Lower leg skin (tissue), 4 donors: ENCODE data around the gene AKT2. TPM values are rescaled to one million over a fixed set of nuclear protein-coding genes. Genes with fewer than 3 reads are reported as not detected.

ENCODE experiments used
- DNase-seq, 2 donors: peaks; one replicate each; pipeline ENCODE4 v3.0.0-alpha.2; 2019; ENCODE audit warnings: low spot score in 2 of 2
- H3K4me3 ChIP-seq: fragments of 200-600 bp; sonication (generic); 2 replicates; pipeline ENCODE4 v1.5.1; 2017; ENCODE audit warnings: mild to moderate bottlenecking, low read depth; ENCODE audit not compliant: poor library complexity, severe bottlenecking
- POLR2A ChIP-seq, 2 donors: fragments of 450-650 bp; IDR thresholded peaks; one replicate each; pipeline ENCODE4 v1.6.1; 2016 to 2017; ENCODE audit warnings: antibody characterized with exemption in 2 of 2, mild to moderate bottlenecking in 1 of 2, moderate library complexity in 1 of 2
- WGBS, 2 donors: methylation state at CpG; one replicate each; pipeline ENCODE4 v1.1.5; 2018; 5-methylcytosine and 5-hydroxymethylcytosine counted together
- intact Hi-C: fragments of 100-400 bp; cut with DNase I; formaldehyde crosslinking; loops from one replicate; pipeline ENCODE4 v1.15.0; 2023; ENCODE audit warnings: low total_unique reads
- total RNA-seq, 4 donors: library from RNA; depleted of rRNA; stranded (reverse); fragments of >200 nt; gene quantifications; one replicate each; pipeline ENCODE4 v1.1.0, GENCODE V29; 2016
- TF ChIP-seq, protein P1 (sequence below), 3 donors: fragments of 450-650 bp; IDR thresholded peaks; one replicate each; pipeline ENCODE4 v1.5.1; 2016; ENCODE audit warnings: antibody characterized with exemption in 3 of 3, mild to moderate bottlenecking in 3 of 3, moderate library complexity in 2 of 3

AKT2 gene
- total RNA-seq, 4 donors from 2014 or later, result 71.1 to 129 (median 82.2) TPM

DNA sequence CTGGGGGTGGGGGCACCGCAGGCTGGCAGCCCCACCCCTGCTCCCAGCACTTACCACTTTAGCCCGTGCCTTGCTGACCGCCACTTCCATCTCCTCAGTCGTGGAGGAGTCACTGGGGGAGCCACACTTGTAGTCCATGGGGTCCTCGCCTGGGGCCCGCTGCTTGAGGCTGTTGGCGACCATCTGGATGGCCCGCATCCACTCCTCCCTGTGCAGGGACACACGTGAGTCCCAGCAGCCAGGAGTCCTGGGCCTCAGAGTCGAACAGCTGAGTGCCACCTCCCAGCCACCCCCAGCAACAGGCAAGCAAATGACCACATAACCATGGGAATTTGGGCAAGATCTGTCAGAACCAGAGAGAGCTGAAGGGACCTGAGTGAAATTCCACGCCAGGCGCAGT is 42.7 kb downstream of the AKT2 start:
- WGBS, 2 donors, result 88% methylated on average over 12 of the region's 12 CpGs
- no peak overlapping the region for H3K4me3 ChIP-seq
- intact Hi-C loops, result no loop called here
- TF ChIP-seq POLR2A (IDR thresholded peaks at IDR 0.05), result no peak
- TF ChIP-seq, protein P1, sequence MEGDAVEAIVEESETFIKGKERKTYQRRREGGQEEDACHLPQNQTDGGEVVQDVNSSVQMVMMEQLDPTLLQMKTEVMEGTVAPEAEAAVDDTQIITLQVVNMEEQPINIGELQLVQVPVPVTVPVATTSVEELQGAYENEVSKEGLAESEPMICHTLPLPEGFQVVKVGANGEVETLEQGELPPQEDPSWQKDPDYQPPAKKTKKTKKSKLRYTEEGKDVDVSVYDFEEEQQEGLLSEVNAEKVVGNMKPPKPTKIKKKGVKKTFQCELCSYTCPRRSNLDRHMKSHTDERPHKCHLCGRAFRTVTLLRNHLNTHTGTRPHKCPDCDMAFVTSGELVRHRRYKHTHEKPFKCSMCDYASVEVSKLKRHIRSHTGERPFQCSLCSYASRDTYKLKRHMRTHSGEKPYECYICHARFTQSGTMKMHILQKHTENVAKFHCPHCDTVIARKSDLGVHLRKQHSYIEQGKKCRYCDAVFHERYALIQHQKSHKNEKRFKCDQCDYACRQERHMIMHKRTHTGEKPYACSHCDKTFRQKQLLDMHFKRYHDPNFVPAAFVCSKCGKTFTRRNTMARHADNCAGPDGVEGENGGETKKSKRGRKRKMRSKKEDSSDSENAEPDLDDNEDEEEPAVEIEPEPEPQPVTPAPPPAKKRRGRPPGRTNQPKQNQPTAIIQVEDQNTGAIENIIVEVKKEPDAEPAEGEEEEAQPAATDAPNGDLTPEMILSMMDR (IDR thresholded peaks at IDR 0.05), result no peak
- no peak for DNase-seq

GRCh38 chr19:40241809-40242384 is 43.2 kb downstream of the AKT2 start:
- no peak for TF ChIP-seq POLR2A (IDR thresholded peaks at IDR 0.05)
- TF ChIP-seq, protein P1 (IDR thresholded peaks at IDR 0.05), result no peak
- intact Hi-C loops, result no loop called here
- WGBS, 2 donors, result 63 to 75% methylated on average over 21 of the region's 21 CpGs
- no peak overlapping the region for H3K4me3 ChIP-seq
- DNase-seq, result no peak

- H3K4me3 ChIP-seq, result no peak overlapping the region
- TF ChIP-seq POLR2A (IDR thresholded peaks at IDR 0.05), result no peak
- TF ChIP-seq, protein P1 (IDR thresholded peaks at IDR 0.05), result no peak
- intact Hi-C loops, result no loop called here
- WGBS, 2 donors, result 88 to 91% methylated on average over 11 to 12 of the region's 12 CpGs
- no peak for DNase-seq
Observed at GRCh38 chr19:40241125-40241808, 43.9 kb downstream of the AKT2 start.

- no peak overlapping the region for H3K4me3 ChIP-seq
- intact Hi-C loops, result no loop called here
- TF ChIP-seq, protein P1 (IDR thresholded peaks at IDR 0.05), result no peak
- TF ChIP-seq POLR2A (IDR thresholded peaks at IDR 0.05), result no peak
- WGBS, 2 donors, result 83 to 88% methylated on average over 6 of the region's 6 CpGs
- no peak for DNase-seq
Observed at GRCh38 chr19:40240332-40240731, 44.8 kb downstream of the AKT2 start.

GRCh38 chr19:40239415-40240226 is 45.5 kb downstream of the AKT2 start:
- TF ChIP-seq, protein P1 (IDR thresholded peaks at IDR 0.05), result no peak
- TF ChIP-seq POLR2A (IDR thresholded peaks at IDR 0.05), result no peak
- no peak overlapping the region for H3K4me3 ChIP-seq
- DNase-seq, result no peak
- intact Hi-C loops, result no loop called here
- 93 to 98% methylated on average over 11 to 12 of the region's 12 CpGs for WGBS, 2 donors
